Hematopoietic multipotent progenitor cell treated with erythropoietin and hydrocortisone succinate and interleukin-3 and kit ligand, for 6 days (in vitro differentiated cells): ENCODE data around the gene ALDH1L1.

Source experiments
- DNase-seq: peaks from one replicate; pipeline ENCODE4 v3.0.0-alpha.2; 2015

Gene ALDH1L1

GRCh38 chr3:126191246-126191645, 10.9 kb upstream of the ALDH1L1 start:
- DNase-seq = no peak

GRCh38 chr3:126187920-126188319, 7.5 kb upstream of the ALDH1L1 start:
- DNase-seq = no peak

- no peak for DNase-seq
Measured at GRCh38 chr3:126186749-126187148, 6.4 kb upstream of the ALDH1L1 start.

GRCh38 chr3:126186271-126186670, 5.9 kb upstream of the ALDH1L1 start:
- no peak for DNase-seq

DNA sequence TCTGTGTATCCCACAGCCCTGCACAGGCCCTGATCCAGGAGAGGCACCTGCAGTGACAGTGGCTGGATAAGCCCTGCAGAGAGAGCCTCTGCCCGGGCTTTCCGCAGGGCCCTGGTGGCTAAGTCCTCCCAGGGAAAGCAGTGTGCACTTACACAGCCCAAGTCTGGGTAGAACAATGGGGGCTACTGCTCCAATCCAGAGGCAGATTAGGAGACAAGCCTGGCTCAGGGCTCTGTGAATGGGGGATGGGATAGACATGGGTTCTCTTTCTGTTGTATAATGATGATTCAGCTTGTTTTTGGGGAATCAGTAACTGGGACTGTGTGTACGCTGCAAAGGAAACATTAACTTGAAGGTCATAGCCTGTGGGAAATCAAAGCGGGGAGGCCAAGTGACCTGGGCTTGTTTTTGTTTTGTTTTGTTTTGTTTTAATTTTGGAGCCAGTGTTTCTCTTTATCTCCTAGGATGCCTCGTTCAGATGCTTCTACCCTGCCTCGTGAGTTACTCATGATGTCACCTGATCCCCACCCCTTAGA, 4.1 kb upstream of the ALDH1L1 start:
- no peak for DNase-seq

DNA sequence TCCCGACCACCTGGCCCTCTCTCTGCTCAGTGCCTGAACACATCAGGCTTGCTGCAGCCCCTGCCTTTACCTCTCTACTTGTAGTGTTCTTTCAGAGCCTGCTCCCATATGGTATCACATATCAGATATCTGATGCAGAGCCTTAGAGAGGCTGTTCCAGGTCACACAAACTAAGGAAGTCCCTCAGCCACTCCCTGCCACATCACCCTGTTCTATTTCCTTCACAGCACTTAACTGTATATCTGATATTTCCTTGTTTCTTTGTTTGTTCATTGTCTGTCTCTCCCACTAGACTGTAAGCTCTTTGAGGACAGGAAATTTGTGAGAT, 976 bp upstream of the ALDH1L1 start:
- no peak for DNase-seq

DNA sequence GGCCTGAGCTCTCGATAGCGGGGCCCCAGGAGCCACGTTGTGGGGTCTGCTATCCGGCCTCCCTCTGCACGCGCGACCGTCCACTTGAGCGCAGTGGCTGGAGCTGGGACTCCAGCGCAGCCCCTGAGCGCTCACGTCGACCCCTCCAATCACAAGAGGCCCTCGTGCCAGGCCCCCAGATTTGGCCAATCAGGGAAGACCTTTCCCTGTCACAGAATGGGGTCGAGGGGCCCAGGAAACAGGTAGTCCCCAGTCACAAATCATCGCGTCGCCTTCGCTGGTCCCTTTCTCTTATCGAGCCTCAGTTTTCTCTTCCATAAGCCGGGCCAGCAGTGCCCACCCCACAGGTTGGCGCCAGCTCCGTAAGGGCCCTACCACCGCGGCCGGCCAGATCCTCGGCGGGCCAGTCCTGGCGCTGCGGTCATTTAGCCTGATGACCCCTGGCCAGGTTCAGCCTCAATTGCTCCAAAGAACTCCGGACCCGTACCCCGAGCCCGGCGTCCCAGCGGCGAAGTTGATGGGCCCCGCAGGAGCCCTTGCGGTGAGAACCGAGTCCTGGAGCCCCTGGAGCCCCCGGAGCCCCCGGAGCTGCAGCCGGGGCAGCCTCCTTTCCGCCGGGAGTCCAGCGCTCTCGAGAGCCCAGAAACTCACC, 435 bp downstream of the ALDH1L1 start:
- DNase-seq = no peak

DNA sequence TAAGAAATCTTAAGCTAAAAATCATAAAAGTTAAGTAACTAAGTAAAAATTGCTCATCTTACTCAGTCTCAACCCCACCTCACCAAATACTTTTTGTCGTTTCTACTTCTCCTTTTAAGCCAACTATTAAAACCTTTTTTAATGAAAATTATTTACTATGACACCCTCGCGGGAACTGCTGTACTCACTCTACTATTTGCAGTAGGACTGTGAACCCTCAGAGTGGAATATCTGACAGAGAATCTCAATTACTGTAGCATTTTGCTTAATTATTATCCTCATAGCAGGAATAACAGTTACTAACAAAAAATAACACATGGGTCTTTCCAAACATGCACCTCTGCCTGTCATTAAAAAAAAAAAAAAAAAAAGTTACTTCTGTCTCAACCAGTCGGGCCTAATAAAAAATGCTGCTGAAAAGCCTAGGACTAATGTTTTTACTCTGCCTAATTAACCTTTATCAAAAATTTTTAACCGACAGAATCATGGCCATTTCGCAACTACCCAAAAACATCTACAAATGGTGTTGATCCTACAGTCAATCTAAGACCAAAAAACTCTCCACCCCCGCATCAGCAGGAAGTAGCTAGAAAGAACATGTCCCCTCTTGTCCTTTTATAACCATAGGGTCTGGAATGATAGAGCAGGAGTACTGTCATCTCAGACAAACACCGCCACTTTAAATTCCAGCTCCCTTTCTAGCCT, 10.2 kb downstream of the ALDH1L1 start:
- DNase-seq = no peak

GRCh38 chr3:126167566-126167965, 12.8 kb downstream of the ALDH1L1 start:
- no peak for DNase-seq

- no peak for DNase-seq
Measured at GRCh38 chr3:126166009-126166408, 14.4 kb downstream of the ALDH1L1 start.

- no peak for DNase-seq
Measured at GRCh38 chr3:126161309-126161708, 19.1 kb downstream of the ALDH1L1 start.

DNA sequence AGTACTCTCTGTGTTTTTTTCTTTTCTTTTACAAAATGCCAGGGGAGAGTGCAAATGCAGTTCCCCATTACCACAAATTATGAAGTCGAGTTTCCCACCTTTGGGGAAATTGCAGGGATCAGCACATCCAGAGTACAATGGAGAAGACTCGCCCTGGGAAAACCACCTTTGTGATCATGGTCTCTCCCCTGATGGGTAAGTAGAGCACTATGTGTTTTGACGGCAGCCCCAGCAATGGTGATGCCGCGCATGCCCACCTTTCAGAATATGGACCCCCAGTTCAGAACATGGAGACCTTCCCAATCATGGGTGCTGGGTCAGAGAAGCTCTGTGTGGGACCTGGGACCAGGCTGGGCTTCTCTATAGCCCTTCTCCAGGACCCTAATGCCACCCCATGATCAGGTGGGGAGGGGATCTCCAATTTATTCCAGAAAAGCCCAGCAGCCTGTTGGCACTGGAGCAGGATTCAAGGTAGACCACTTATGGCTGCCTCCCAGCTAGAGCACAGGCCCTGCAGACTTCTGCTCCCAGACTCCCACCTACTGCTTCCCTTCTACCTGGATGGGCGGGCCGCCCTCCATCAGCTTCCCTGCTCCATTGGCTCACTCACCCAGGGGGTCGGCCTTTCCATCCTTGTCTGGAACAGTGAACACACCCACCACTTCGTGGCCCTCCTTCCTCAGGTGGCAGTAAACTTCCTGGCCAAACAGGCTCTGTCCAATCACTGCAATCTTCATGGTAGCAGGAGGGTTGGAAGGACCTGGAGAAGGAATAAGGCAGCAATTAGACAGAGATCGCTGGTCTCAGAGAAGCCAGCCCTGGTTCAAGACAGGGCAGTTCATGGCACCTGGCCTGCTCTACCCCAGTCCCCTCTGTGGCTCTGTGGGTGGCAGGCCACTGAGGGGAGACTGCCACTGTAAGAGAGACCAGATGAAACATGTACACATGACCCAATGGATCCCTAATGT, 19.9 kb downstream of the ALDH1L1 start:
- DNase-seq = no peak

DNA sequence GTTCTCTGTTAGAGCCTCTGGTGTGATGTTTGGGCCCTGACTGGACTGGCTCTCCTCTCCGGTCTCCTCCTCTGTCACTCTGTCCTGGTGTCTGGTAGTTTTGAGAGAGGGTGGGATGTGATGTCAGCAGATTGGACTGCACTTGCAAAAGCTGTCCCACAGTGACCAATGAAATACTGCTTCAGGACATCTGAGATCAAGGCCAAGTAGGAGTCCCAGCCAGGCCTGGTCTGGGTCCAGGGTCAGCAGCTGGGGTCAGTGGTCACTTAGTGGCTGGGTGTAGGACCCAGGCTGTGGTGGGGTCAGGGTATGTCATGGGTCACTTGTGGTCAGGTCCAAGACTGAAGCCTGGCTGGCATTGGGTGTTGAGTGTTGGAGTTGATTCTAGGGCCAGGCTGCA, 20.9 kb downstream of the ALDH1L1 start:
- DNase-seq = no peak

GRCh38 chr3:126158912-126159454, 21.4 kb downstream of the ALDH1L1 start:
- DNase-seq = no peak

DNA sequence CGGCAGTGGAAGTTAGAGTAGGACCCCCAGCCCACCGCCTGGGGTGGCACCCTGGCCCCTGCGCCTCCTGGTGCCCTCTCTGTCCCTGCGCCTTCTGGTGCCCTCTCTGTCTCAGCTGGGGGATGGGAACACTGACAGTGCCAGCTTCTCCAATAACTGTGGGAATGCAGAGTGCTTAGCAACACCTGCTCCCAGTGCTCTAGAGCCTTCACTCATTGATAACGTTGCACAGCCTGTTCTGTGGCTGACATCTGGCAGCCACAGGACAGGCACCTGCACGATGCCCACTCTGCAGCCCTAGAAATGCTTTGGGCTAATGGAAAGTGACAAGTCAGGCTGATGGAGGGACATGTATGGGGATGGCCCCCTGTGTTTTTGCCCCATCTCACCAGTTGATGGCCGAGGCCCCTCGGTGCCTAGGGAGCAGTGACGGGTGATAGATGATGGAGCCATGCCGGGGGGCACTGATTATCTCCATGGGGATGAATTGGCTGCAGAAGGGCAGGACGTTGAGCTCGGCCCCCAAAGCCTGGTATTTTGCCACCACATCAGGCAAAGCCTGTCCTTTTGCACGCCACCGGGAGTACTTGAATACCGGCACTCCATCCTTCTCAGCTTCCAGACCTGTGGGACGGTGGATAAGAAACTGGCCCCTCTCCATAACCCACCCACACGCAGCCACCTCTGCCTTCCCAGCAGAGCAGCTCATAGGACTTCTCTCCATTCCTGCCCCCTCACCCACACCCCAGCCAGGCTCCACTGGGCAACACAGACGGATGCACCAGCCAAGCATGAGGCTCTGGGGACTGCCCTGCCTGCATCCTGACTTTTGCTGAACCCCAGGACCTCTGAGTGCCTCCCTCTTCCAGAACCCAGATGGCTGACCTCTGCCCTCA, 22.1 kb downstream of the ALDH1L1 start:
- no peak for DNase-seq

GRCh38 chr3:126157083-126157768, 23.2 kb downstream of the ALDH1L1 start:
- DNase-seq = no peak

DNA sequence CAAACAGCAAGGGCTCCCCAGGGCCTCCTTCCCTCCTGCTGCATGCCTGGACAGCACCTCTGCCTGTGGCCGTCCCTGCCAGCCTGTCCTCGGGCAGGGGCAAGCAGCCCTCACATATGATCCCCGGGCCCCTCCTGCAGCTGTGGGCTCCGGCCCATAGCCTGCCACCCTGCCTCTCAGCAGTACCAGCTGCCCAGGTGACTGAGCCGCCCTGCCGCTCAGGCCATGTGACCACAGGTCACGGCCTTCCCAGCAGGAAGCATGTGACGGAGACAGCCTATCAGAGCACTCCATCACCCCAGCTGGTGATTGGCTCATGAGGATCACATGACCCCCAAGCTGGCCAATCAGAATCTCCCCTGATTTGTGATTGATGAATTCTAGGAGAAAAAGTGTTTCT, 23.9 kb downstream of the ALDH1L1 start:
- DNase-seq = no peak

DNA sequence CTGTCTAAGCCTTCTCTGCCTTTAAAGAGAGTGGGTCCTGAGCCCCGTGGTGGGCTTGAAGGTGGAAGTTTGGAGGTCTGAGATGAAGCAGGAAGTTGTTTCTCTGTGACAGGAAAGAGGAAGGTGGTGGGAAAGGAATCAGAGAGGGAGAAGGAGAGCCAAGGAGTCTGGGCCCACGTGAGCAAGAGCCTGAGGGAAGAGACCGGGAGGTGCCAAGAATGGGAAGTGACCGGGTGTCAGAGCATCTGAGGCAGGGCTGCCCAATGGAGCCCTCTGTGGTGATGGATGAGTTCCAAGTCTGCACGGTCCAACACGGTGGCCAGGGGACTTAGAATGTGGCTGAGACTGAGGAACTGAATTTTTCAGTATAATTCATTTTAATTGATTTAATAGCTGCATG, 24.6 kb downstream of the ALDH1L1 start:
- no peak for DNase-seq

DNA sequence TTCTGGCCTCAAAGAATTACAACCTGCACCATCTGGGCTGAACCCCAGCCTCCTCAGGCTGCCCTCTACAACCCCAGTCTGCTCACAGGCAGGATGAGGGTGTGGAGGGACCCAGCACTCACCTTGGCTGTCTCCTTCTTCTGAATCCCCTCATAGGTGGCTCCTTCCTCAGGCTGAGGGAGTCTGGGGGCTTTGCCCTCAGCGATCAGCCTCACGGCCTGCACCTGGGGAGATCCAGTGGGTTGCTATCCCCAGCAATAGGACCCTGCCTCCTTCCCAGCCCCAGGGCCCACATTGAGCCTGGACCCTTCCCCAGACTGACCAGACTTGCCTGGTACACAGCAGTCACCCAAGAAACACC, 25.1 kb downstream of the ALDH1L1 start:
- DNase-seq = no peak

- DNase-seq = no peak
Measured at GRCh38 chr3:126154391-126155279, 25.8 kb downstream of the ALDH1L1 start.
